Measurements from ENCODE around the gene MCM3AP. TPM values are rescaled to one million over a fixed set of nuclear protein-coding genes. Genes with fewer than 3 reads are reported as not detected.

Gene MCM3AP
- total and polyA plus RNA-seq, 9 of the 15 experiments (the other 6 are each of a cell fraction or from before 2014, with no cell fraction given): 6.5 to 179 (median 69.6) TPM

DNA sequence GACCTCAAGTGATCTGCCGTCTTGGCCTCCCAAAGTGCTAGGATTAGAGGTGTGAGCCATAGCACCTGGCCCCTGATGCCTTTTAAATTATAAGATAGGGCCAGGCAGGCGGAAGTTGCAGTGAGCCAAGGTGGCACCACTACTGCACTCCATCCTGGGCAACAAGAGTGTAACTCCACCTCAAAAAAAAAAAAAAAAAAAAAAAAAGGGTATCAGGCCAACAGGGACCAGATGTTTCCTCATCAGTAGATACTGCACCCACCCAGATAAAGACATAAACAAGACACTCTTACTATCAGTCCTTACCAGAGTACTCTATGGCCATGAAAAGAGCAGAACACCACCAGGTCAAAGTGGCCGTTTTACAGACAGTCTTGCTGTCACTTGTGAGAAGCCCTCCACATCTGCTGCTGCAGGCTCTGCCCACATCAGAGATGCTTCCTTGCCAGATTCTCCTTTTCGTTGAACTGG, 35.0 kb upstream of the MCM3AP start (continued):
- TF ChIP-seq, protein P1, sequence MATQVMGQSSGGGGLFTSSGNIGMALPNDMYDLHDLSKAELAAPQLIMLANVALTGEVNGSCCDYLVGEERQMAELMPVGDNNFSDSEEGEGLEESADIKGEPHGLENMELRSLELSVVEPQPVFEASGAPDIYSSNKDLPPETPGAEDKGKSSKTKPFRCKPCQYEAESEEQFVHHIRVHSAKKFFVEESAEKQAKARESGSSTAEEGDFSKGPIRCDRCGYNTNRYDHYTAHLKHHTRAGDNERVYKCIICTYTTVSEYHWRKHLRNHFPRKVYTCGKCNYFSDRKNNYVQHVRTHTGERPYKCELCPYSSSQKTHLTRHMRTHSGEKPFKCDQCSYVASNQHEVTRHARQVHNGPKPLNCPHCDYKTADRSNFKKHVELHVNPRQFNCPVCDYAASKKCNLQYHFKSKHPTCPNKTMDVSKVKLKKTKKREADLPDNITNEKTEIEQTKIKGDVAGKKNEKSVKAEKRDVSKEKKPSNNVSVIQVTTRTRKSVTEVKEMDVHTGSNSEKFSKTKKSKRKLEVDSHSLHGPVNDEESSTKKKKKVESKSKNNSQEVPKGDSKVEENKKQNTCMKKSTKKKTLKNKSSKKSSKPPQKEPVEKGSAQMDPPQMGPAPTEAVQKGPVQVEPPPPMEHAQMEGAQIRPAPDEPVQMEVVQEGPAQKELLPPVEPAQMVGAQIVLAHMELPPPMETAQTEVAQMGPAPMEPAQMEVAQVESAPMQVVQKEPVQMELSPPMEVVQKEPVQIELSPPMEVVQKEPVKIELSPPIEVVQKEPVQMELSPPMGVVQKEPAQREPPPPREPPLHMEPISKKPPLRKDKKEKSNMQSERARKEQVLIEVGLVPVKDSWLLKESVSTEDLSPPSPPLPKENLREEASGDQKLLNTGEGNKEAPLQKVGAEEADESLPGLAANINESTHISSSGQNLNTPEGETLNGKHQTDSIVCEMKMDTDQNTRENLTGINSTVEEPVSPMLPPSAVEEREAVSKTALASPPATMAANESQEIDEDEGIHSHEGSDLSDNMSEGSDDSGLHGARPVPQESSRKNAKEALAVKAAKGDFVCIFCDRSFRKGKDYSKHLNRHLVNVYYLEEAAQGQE (IDR thresholded peaks at IDR 0.05; ENCODE audit: borderline replicate concordance): 0 out of 2 replicates have a peak, but pooled peaks have one; percentile 16
- TF ChIP-seq, protein P1 (CRISPR knock-in tag; IDR thresholded peaks at IDR 0.05; ENCODE audit: low read depth): no peak
- no peak for TF ChIP-seq FOXA1 (IDR thresholded peaks at IDR 0.05; ENCODE audit: borderline replicate concordance)
- TF ChIP-seq ELF2 (CRISPR knock-in tag; IDR thresholded peaks at IDR 0.05): no peak
- TF ChIP-seq ATF7 (IDR thresholded peaks at IDR 0.05): peak; percentile 77
- TF ChIP-seq ZNF586 (CRISPR knock-in tag; conservative IDR thresholded peaks at IDR 0.05): no peak
- TF ChIP-seq BMI1 (IDR thresholded peaks at IDR 0.05; ENCODE audit: low read length): no peak

Data from K562 (cell line).